Measurements from ENCODE around the gene OR1B1.
A peak's percentile ranks its signal among the peaks of the same experiment; 100 is the strongest.
"Not testable (repeated sequence)": the region's sequence is repeated elsewhere in the genome, so short reads cannot be mapped to it uniquely, and the experiment has no call there.

OR1B1 gene

GRCh38 chr9:122657527-122657926 lies at the start of gene OR1B1:
OR1B1 (minus strand) TSS chr9:122657627.
- DNase-seq: no peak
- no peak for TF ChIP-seq POLR2A (IDR thresholded peaks at IDR 0.05; ENCODE audit: low read length)
- no peak for TF ChIP-seq GATA1 (IDR thresholded peaks at IDR 0.05; ENCODE audit: low read depth, low read length)

DNA sequence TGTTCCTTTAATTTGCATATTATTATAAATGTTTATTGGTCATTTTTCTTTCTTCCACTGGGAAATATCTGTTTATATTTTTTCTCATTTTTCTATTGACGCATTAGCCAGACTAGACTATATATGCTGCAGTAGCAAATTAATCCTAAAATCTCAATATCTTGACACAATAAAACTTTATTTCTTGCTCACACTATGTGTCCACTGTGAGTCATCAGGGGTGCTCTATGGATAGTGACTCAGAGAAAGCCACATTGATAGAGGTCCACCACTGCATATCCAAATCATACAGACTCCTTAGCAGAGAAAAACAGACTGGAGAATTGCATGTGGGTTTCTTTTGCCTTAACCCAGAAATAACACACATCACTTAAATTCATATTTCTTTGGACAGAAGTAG lies 38.3 kb upstream of the OR1B1 start:
- TF ChIP-seq POLR2A (IDR thresholded peaks at IDR 0.05; ENCODE audit: low read length) (no peak), GATA1 (IDR thresholded peaks at IDR 0.05; ENCODE audit: low read depth, low read length) (no peak)
- DNase-seq: no peak

DNA sequence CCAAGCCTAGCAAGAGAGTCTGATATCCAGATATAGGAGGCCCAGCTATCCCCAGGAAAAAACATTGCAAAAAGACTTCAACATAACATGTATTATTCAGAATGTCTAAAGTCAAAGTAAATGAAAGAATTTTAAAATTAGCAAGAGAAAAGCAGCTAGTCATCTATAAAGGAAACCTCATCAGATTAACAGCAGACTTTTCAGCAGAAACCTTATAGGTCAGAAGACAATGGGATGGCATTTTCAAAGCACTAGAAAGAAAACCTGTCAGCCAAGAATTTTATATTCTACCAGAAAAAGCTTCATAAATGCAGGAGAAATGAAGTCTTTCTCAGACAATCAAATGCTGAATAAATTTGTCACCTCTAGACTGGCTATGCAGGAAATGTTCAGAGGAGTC lies 27.4 kb upstream of the OR1B1 start:
- no peak for DNase-seq
- no peak for TF ChIP-seq GATA1 (IDR thresholded peaks at IDR 0.05; ENCODE audit: low read depth, low read length)
- TF ChIP-seq POLR2A (IDR thresholded peaks at IDR 0.05; ENCODE audit: low read length): no peak

- no peak for DNase-seq
- TF ChIP-seq GATA1 (IDR thresholded peaks at IDR 0.05; ENCODE audit: low read depth, low read length) (no peak), POLR2A (IDR thresholded peaks at IDR 0.05; ENCODE audit: low read length) (no peak)
These were observed 15.1 kb upstream of the OR1B1 start for GRCh38 chr9:122672481-122672880.

DNA sequence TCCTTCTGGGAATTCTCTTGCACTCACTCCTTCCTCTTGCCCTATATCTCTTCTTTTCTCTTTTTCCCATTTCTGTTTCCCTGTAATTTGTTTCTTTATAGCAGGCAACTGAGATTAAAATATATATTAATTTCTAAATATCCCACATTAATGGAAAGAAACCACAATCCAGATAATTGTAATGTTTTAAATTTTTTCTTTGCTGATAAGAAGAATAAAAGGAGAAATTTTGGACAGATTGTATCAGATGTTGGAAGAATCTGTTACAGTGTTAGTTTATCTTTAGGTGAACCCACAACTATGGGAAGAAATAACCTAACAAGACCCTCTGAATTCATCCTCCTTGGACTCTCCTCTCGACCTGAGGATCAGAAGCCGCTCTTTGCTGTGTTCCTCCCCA lies 4.0 kb upstream of the OR1B1 start, which contains the start of gene OR1L1:
Gene OR1L1 (plus strand): TSS at position 301 of the 400 bp plus-strand sequence. CDS start 0 bp downstream, at position 301.
- no peak for DNase-seq
- TF ChIP-seq POLR2A (IDR thresholded peaks at IDR 0.05; ENCODE audit: low read length): no peak
- no peak for TF ChIP-seq GATA1 (IDR thresholded peaks at IDR 0.05; ENCODE audit: low read depth, low read length)

DNA sequence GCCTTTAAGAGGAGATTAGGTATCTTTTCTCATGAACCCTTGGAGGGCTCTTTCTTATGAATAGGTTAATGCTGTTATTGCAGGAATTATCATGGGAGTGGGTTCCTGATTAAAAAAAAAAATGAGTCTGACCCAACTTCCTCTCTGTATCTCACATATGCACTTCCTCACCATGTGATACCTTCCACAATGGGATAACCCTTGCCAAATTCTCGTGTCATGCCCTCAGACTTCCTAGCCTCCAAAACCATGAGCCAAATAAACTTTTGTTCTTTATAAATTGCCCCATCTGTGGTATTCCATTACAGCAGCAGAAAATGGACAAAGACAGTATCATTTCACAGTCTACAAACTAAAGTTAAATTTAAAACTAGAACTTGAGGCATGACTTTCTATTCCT lies 1.0 kb downstream of the OR1B1 start:
- no peak for DNase-seq
- TF ChIP-seq GATA1 (IDR thresholded peaks at IDR 0.05; ENCODE audit: low read depth, low read length): no peak
- TF ChIP-seq POLR2A (IDR thresholded peaks at IDR 0.05; ENCODE audit: low read length): no peak

- TF ChIP-seq GATA1 (IDR thresholded peaks at IDR 0.05; ENCODE audit: low read depth, low read length): no peak
- no peak for TF ChIP-seq POLR2A (IDR thresholded peaks at IDR 0.05; ENCODE audit: low read length)
- no peak for DNase-seq
These were observed 15.2 kb downstream of the OR1B1 start for GRCh38 chr9:122642226-122642625.

GRCh38 chr9:122619996-122620395 lies 37.4 kb downstream of the OR1B1 start:
- TF ChIP-seq POLR2A (IDR thresholded peaks at IDR 0.05; ENCODE audit: low read length): no peak
- TF ChIP-seq GATA1 (IDR thresholded peaks at IDR 0.05; ENCODE audit: low read depth, low read length): no peak
- no peak for DNase-seq

DNA sequence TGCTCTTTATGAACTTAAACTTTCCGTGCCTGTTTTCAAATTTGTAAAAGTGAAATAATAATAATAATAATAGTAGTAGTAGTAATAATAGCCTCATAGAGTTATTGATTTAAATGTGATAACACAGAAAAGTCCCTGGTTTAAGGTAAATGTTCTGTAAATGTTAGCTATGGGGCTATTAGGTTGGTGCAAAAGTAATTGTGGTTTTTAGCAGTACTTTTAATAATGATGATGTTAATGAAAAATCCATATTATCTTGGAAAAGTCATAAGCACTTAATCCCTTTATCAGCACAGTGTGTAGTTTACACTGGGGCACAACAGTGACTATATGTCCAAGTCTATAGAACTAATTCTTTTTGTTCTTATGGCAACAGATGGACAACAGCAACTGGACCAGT lies 43.1 kb downstream of the OR1B1 start, which contains the start of gene OR1Q1:
Gene OR1Q1 (plus strand): TSS at position 377 of the 400 bp plus-strand sequence. CDS start 0 bp downstream, at position 377.
- no peak for TF ChIP-seq POLR2A (IDR thresholded peaks at IDR 0.05; ENCODE audit: low read length)
- DNase-seq: no peak

DNA sequence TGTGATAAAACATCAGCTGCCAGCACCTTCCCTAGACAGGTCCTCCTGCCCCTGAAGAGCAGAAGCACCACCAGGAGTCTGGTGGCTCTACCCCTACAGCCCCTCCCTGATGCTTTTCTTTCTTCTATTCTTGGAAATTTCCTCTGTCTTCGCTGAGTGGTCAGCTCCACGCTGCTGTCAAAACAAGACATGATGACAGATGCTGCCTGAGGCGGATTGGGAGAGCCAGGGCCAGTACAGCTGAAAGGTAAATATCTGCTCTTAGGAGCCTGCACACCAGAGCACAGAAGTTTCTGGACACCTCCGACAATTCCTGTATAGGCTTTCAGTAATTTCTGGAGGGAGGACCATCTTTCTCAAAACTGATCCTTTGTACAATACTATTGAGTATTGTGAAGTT lies 47.6 kb downstream of the OR1B1 start:
- TF ChIP-seq POLR2A (IDR thresholded peaks at IDR 0.05; ENCODE audit: low read length) (no peak), GATA1 (IDR thresholded peaks at IDR 0.05; ENCODE audit: low read depth, low read length) (no peak)
- DNase-seq: no peak

DNA sequence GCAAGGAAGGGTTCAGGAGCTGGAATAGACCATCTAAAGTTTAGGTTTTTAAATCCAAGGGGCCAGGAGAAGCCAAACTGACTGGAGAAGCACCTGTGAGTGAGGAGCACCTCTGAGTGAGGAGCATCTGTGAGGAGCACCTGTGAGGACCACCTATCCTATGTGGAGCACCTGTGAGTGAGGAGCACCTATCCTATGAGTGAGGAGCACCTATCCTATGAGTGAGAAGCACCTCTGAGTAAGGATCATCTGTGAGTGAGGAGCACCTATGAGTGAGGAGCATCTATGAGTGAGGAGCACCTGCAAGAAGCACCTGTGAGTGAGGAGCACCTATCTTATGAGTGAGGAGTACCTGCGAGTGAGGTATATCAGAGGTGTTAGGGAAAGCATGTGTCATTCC lies 50.8 kb downstream of the OR1B1 start:
- TF ChIP-seq POLR2A (IDR thresholded peaks at IDR 0.05; ENCODE audit: low read length) (no peak), GATA1 (IDR thresholded peaks at IDR 0.05; ENCODE audit: low read depth, low read length) (no peak)
- no peak for DNase-seq

DNA sequence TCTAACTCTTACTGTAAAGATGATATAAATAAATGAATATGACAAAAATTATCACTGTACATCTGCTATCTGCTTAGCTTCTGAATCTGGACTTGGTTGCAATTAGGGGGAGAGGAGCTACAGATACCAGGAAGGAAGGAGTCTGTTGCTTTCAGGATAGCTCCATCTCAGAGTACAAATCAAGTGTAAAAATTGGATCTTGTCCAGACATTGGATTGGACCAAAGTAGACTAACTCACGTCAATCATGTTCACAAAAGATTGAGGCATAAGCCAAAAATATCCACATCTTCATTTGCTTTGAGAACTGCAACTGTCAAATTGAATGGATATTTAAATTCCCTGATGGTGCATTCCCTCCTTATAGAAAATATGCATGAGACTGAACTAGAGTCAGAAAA lies 51.7 kb downstream of the OR1B1 start:
- DNase-seq: no peak
- no peak for TF ChIP-seq GATA1 (IDR thresholded peaks at IDR 0.05; ENCODE audit: low read depth, low read length)
- no peak for TF ChIP-seq POLR2A (IDR thresholded peaks at IDR 0.05; ENCODE audit: low read length)

DNA sequence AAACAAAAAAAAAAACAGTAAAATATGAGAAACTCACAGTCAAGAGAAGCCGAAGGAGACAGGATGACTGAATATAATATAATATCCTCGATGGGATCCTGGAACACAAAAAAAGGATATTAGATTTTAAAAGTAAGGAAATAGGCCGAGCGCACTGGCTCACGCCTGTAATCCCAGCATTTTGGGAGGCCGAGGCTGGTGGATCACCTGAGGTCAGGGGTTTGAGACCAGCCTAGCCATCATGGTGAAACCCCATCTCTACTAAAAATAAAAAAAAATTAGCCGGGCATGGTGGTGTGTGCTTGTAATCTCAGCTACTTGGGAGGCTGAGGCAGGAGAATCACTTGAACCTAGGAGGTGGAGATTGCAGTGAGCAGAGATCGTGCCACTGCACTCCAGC lies 74.1 kb downstream of the OR1B1 start, which contains the start of gene OR1L8:
Gene OR1L8 (minus strand): TSS at position 101 of the 400 bp plus-strand sequence. CDS start 14,907 bp downstream, outside the sequence.
- not testable (repeated sequence) for DNase-seq

DNA sequence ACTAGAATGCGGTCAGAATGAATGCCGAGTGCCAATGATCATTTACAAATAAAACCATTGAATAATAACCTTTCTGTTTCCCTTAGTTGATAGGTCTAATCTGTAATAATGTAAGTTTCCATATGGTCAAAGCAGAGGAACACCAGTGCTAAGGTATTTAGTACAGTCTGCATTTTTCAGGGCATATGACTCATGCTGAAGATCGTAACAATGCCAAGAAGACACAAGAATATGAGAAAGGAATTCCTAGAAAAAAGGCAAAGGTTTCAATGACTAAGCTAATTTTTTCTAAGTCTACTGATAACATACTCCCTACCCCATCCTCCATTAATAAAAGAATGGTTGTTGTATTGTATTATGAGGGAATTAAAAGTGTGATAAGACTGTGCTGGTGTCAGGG lies 77.1 kb downstream of the OR1B1 start:
- no peak for DNase-seq
- no peak for TF ChIP-seq GATA1 (IDR thresholded peaks at IDR 0.05; ENCODE audit: low read depth, low read length)
- no peak for TF ChIP-seq POLR2A (IDR thresholded peaks at IDR 0.05; ENCODE audit: low read length)

- TF ChIP-seq GATA1 (IDR thresholded peaks at IDR 0.05; ENCODE audit: low read depth, low read length) (no peak), POLR2A (IDR thresholded peaks at IDR 0.05; ENCODE audit: low read length) (no peak)
These were observed 77.6 kb downstream of the OR1B1 start for GRCh38 chr9:122579874-122580273.

More at GRCh38 chr9:122579874-122580273, 77.6 kb downstream of the OR1B1 start:
- peak in 1 of 2 experiments; percentile 2 for DNase-seq
